ENCODE results near the gene OCA2. TPM values are rescaled to one million over a fixed set of nuclear protein-coding genes. Genes with fewer than 3 reads are reported as not detected.

Gene OCA2
- total RNA-seq, 1 experiment from 2014 or later, result 0.21 TPM

GRCh38 chr15:27764339-27764738 lies 334.8 kb downstream of the OCA2 start:
- H3K4me3 ChIP-seq (ENCODE audit: insufficient read depth, low read depth, low read length), result no peak overlapping the region
- no peak for DNase-seq
- H3K36me3 ChIP-seq (replicated peaks; ENCODE audit: control insufficient read depth, insufficient read depth, low read length), result no peaks in the 10 kb centered on the region
- no peaks in the 10 kb centered on the region for H3K27me3 ChIP-seq (ENCODE audit: control insufficient read depth, insufficient read depth, low read length)

GRCh38 chr15:27763514-27763913 lies 335.6 kb downstream of the OCA2 start:
- Histone ChIP-seq H3K27me3 (ENCODE audit: control insufficient read depth, insufficient read depth, low read length) (no peaks in the 10 kb centered on the region), H3K36me3 (replicated peaks; ENCODE audit: control insufficient read depth, insufficient read depth, low read length) (no peaks in the 10 kb centered on the region), H3K4me3 (ENCODE audit: insufficient read depth, low read depth, low read length) (no peak overlapping the region)
- no peak for DNase-seq

GRCh38 chr15:27762471-27762870 lies 336.6 kb downstream of the OCA2 start:
- H3K36me3 ChIP-seq (replicated peaks; ENCODE audit: control insufficient read depth, insufficient read depth, low read length), result no peaks in the 10 kb centered on the region
- DNase-seq, result no peak
- H3K27me3 ChIP-seq (ENCODE audit: control insufficient read depth, insufficient read depth, low read length), result no peaks in the 10 kb centered on the region
- H3K4me3 ChIP-seq (ENCODE audit: insufficient read depth, low read depth, low read length), result no peak overlapping the region

GRCh38 chr15:27757052-27757451 lies 342.1 kb downstream of the OCA2 start:
- no peak for DNase-seq
- Histone ChIP-seq H3K36me3 (replicated peaks; ENCODE audit: control insufficient read depth, insufficient read depth, low read length) (no peaks in the 10 kb centered on the region), H3K4me3 (ENCODE audit: insufficient read depth, low read depth, low read length) (no peak overlapping the region), H3K27me3 (ENCODE audit: control insufficient read depth, insufficient read depth, low read length) (no peaks in the 10 kb centered on the region)

- no peaks in the 10 kb centered on the region for H3K36me3 ChIP-seq (replicated peaks; ENCODE audit: control insufficient read depth, insufficient read depth, low read length)
- DNase-seq, result no peak
- no peak overlapping the region for H3K4me3 ChIP-seq (ENCODE audit: insufficient read depth, low read depth, low read length)
- no peaks in the 10 kb centered on the region for H3K27me3 ChIP-seq (ENCODE audit: control insufficient read depth, insufficient read depth, low read length)
Observed at GRCh38 chr15:27752691-27753090, 346.4 kb downstream of the OCA2 start.

- no peak for DNase-seq
Observed at GRCh38 chr15:27747997-27748396, 351.1 kb downstream of the OCA2 start.

GRCh38 chr15:27746401-27746955 lies 352.6 kb downstream of the OCA2 start:
- Histone ChIP-seq H3K4me3 (ENCODE audit: insufficient read depth, low read depth, low read length) (no peak overlapping the region), H3K36me3 (replicated peaks; ENCODE audit: control insufficient read depth, insufficient read depth, low read length) (no peaks in the 10 kb centered on the region), H3K27me3 (ENCODE audit: control insufficient read depth, insufficient read depth, low read length) (no peaks in the 10 kb centered on the region)
- DNase-seq, result no peak

More at GRCh38 chr15:27747997-27748396, 351.1 kb downstream of the OCA2 start:
- Histone ChIP-seq H3K27me3 (ENCODE audit: control insufficient read depth, insufficient read depth, low read length) (no peaks in the 10 kb centered on the region), H3K36me3 (replicated peaks; ENCODE audit: control insufficient read depth, insufficient read depth, low read length) (no peaks in the 10 kb centered on the region), H3K4me3 (ENCODE audit: insufficient read depth, low read depth, low read length) (no peak overlapping the region)

GRCh38 chr15:27744641-27745040 lies 354.5 kb downstream of the OCA2 start:
- DNase-seq, result no peak
- Histone ChIP-seq H3K36me3 (replicated peaks; ENCODE audit: control insufficient read depth, insufficient read depth, low read length) (no peaks in the 10 kb centered on the region), H3K4me3 (ENCODE audit: insufficient read depth, low read depth, low read length) (no peak overlapping the region)

GRCh38 chr15:27743638-27744037 lies 355.5 kb downstream of the OCA2 start:
- DNase-seq, result no peak
- H3K36me3 ChIP-seq (replicated peaks; ENCODE audit: control insufficient read depth, insufficient read depth, low read length), result no peaks in the 10 kb centered on the region
- H3K4me3 ChIP-seq (ENCODE audit: insufficient read depth, low read depth, low read length), result no peak overlapping the region
- no peaks in the 10 kb centered on the region for H3K27me3 ChIP-seq (ENCODE audit: control insufficient read depth, insufficient read depth, low read length)

More at GRCh38 chr15:27744641-27745040, 354.5 kb downstream of the OCA2 start:
- no peaks in the 10 kb centered on the region for H3K27me3 ChIP-seq (ENCODE audit: control insufficient read depth, insufficient read depth, low read length)

GRCh38 chr15:27742751-27743477 lies 356.2 kb downstream of the OCA2 start:
- Histone ChIP-seq H3K27me3 (ENCODE audit: control insufficient read depth, insufficient read depth, low read length) (no peaks in the 10 kb centered on the region), H3K4me3 (ENCODE audit: insufficient read depth, low read depth, low read length) (no peak overlapping the region), H3K36me3 (replicated peaks; ENCODE audit: control insufficient read depth, insufficient read depth, low read length) (no peaks in the 10 kb centered on the region)
- DNase-seq, result no peak

GRCh38 chr15:27741226-27741860 lies 357.8 kb downstream of the OCA2 start:
- Histone ChIP-seq H3K36me3 (replicated peaks; ENCODE audit: control insufficient read depth, insufficient read depth, low read length) (no peaks in the 10 kb centered on the region), H3K4me3 (ENCODE audit: insufficient read depth, low read depth, low read length) (no peak overlapping the region), H3K27me3 (ENCODE audit: control insufficient read depth, insufficient read depth, low read length) (no peaks in the 10 kb centered on the region)
- no peak for DNase-seq

- Histone ChIP-seq H3K36me3 (replicated peaks; ENCODE audit: control insufficient read depth, insufficient read depth, low read length) (no peaks in the 10 kb centered on the region), H3K4me3 (ENCODE audit: insufficient read depth, low read depth, low read length) (no peak overlapping the region), H3K27me3 (ENCODE audit: control insufficient read depth, insufficient read depth, low read length) (no peaks in the 10 kb centered on the region)
- no peak for DNase-seq
Observed at GRCh38 chr15:27734785-27735495, 364.2 kb downstream of the OCA2 start.

GRCh38 chr15:27731776-27732175 lies 367.3 kb downstream of the OCA2 start:
- Histone ChIP-seq H3K4me3 (ENCODE audit: insufficient read depth, low read depth, low read length) (no peak overlapping the region), H3K36me3 (replicated peaks; ENCODE audit: control insufficient read depth, insufficient read depth, low read length) (no peaks in the 10 kb centered on the region), H3K27me3 (ENCODE audit: control insufficient read depth, insufficient read depth, low read length) (no peaks in the 10 kb centered on the region)
- DNase-seq, result no peak

GRCh38 chr15:27730868-27731267 lies 368.2 kb downstream of the OCA2 start:
- Histone ChIP-seq H3K27me3 (ENCODE audit: control insufficient read depth, insufficient read depth, low read length) (no peaks in the 10 kb centered on the region), H3K36me3 (replicated peaks; ENCODE audit: control insufficient read depth, insufficient read depth, low read length) (no peaks in the 10 kb centered on the region), H3K4me3 (ENCODE audit: insufficient read depth, low read depth, low read length) (no peak overlapping the region)
- DNase-seq, result no peak

GRCh38 chr15:27725731-27726130 lies 373.4 kb downstream of the OCA2 start:
- no peak for DNase-seq
- no peak overlapping the region for H3K4me3 ChIP-seq (ENCODE audit: insufficient read depth, low read depth, low read length)
- no peaks in the 10 kb centered on the region for H3K27me3 ChIP-seq (ENCODE audit: control insufficient read depth, insufficient read depth, low read length)
- H3K36me3 ChIP-seq (replicated peaks; ENCODE audit: control insufficient read depth, insufficient read depth, low read length), result no peaks in the 10 kb centered on the region
